Fibroblast of lung (primary cell): ENCODE measurements around the gene CTRB1.

ENCODE experiments used
- CTCF ChIP-seq, 2 donors: IDR thresholded peaks in 1 of 2; conservative IDR thresholded peaks in 1 of 2; 1 replicate in 1 of 2; 2 replicates in 1 of 2; pipeline ENCODE4 v1.5.1; 2011 to 2012; ENCODE audit warnings: low read length in 2 of 2, control low read depth in 1 of 2, inconsistent platforms in 1 of 2, low read depth in 1 of 2, mild to moderate bottlenecking in 1 of 2
- EZH2 ChIP-seq: IDR thresholded peaks from 2 replicates; pipeline ENCODE4 v1.5.1; 2012; ENCODE audit warnings: low read length, control low read depth, mild to moderate bottlenecking; ENCODE audit errors: missing control alignments

DNA sequence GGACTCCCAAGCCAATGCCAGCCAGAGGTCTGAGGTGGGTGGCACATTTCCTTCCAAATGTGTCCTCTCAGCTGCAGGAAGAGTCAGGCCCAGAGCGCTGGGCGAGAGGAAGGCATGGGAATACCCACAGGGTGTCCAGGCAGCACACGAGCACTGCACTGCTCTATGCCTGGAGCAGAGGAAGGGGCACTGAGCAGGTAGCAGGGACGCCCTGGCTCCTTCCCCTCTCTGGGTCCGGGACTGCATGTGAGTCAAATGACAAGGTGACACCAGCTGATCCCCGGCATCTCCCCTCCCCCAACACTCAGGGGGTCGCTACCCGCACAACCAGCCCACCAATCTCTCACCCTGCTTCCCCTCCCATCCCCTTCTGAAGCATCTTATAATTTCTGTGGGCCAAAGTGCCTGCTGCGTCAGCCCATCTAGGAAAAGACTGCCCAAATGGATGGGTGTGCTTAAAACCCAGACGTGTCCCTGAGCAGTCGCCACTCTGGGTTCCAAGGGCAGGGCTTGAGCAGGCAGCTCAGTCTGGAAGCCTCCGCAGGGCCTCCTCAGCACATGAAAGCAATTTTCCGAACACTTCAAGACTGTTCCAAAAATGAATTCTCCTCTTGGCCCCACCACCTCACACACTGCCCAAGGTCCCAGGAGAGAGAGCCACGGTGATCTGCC lies 44.6 kb downstream of the CTRB1 start:
- TF ChIP-seq CTCF (conservative IDR thresholded peaks at IDR 0.05 in 1 of 2, IDR thresholded peaks at IDR 0.05 in 1 of 2; ENCODE audit: low read depth in 1 of 2, low read length in 2 of 2): no peak
- no peak for TF ChIP-seq EZH2
